ENCODE measurements around the gene LPP.

GRCh38 chr3:188171682-188172467 is 17.9 kb downstream of the LPP start:
- no peak for TF ChIP-seq POLR2AphosphoS5 (IDR thresholded peaks at IDR 0.05)
- TF ChIP-seq CTCF (IDR thresholded peaks at IDR 0.05), result no peak
- no peak for TF ChIP-seq POLR2A (IDR thresholded peaks at IDR 0.05)
